ENCODE results near the gene ALDOB.

The ALDOB gene

DNA sequence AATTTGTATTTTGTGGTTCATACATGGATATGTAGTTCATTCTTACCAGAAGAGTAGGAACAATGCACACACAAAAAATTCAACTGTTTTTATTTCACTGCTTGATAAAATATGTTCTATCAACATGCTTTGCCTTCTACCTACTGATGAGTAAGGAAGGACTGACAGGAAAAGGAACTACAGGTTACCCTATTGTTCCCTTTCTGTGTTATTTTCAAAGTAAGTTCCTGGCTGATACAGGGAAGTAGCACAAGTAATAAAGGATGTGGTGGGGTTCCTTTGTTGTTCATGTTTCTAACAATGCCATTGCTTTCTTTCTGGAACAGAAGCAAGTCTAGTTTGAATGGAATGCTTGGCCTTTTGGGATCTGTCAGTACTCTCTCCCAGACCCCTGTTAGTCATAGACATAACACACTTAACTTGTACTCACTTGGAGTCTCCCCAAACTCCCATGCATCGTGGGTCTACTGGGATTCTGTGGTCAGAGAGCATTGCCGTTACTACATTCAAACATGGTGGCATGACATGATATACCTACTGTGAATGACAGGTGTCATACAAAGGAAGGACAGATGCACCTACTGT, 20.2 kb upstream of the ALDOB start:
- peak; percentile 22 for DNase-seq (ENCODE audit: low read depth)

DNA sequence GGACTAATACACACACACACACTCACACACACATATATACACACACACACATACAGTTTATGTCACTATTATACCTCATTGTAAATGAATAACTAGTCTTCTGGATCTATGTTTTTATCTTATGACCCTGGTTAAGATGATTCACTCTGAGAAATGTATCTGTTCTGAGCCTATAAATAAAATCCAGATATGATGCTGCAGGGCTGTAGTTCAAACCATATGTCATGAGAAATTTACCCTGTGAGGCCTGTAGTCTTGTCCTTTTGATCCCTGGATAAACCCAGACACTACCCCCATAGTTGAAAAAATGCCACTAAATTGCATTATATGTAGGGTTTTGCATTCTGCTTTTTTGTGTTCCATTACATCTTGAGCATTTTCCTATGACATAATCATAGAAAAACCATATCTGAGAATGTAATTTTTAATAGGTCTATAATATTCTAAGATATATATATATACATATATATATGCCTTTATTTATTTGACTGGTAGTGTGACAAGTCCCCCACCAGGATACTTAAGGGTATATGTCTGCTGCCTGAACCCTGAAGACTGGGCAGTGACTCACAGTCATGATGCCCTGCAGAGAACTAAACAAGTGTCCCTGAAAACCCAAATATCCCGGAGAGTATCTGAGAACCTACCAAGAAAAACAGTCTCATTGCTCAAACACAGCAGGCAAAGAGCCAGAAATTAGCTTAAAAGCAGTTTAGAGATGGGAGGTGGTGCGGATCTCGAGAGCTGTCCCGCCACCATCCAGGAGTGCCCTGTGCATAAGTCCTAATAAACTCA, 18.4 kb upstream of the ALDOB start:
- DNase-seq (ENCODE audit: low read depth) = no peak

DNA sequence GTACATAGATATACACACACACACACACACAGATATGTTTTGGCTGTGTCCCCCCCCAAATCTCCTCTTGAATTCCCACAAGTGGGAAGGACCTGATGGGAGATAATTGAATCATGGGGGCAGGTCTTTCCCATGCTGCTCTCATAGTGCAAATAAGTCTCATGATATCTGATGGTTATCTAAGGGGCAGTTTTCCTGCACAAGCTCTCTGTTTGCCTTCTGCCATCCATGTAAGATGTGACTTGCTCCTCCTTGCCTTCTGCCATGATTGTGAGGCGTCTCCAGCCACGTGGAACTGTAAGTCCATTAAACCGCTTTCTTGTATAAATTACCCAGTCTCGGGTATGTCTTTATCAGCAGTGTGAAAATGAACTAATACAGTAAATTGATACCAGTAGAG, 15.9 kb upstream of the ALDOB start:
- DNase-seq (ENCODE audit: low read depth) = no peak

DNA sequence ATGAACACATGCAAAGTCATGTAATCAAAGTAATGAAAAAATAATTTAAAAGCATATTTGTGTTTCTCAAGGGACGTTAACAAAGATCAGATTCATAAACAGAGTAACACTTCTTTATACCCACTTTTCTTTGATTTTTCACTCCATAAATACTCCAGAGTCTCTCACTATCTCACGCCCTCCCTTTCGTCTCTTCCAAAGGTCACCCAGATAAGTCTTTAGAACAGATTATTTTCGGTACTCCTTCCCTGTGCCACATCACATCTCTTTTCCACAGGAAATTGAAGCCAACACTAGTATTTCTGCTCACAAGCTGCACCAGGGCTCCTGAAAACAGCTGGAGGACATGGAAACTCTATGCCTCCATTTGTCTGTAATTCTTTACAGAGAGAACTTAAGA, 15.4 kb upstream of the ALDOB start:
- DNase-seq (ENCODE audit: low read depth) = no peak

DNA sequence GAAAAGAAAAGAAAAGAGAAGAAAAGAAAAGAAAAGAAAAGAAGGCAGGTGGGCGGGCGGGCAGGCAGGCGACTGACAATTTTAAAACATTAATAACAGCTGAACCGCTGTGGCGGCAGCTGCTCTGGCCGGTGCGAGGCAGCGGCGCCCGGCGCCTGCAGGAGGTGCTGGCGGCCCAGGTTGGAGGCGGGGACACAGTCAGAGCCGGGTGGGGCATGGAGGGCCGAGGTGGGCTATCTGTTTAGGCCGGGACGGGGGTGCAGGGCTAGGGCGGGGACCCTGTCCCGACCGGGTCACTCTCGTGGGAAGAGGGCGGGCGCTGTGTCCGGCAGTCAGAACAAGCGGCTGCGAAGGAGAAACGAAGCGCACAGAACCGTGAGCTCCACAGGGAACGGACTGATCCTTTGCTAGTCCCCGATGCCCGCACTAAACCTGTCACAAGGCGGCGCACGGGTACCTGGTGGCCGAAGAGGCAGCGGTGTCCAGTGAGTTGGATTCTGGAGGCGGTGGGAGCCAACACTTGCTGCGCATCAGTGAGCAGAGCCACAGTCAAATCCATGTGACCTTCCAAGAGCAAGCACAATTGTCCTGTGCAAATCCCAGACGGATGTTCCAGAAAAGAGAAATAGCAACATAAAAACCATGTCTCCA, 13.6 kb upstream of the ALDOB start:
- DNase-seq (ENCODE audit: low read depth) = no peak

DNA sequence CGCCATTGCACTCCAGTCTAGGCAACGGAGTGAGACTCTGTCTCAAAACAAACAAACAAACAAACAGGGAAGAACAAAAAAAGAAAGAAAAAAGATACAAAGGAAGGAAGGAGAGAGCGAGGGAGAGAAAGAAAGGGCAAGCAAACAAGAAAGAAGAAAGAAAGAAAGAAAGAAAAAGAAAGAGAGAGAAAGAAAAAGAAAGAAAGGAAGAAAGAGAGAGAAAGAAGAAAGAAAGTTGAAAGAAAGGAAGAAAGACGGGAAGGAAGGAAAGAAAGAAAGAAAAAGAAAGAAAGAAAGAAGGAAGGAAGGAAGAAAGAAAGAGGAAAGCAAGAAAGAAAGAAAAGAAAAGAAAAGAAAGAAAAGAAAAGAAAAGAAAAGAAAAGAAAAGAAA, 13.1 kb upstream of the ALDOB start:
- no peak for DNase-seq (ENCODE audit: low read depth)

DNA sequence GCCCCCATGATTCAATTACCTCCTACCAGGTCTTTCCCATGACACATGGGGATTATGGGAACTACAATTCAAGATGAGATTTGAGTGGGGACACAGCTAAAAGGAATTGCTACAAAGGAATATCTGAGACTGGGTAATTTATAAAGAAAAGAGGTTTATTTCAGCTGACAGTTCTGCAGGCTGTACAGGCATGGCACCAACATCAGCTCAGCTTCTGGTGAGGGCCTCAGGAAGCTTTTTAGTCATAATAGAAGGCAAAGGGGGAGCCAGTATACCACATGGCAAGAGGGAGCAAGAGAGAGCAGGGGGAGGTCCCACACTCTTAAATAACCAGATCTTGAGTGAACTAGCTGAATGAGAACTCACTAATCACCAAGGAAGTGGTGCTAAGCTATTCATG, 11.2 kb upstream of the ALDOB start:
- no peak for DNase-seq (ENCODE audit: low read depth)

DNA sequence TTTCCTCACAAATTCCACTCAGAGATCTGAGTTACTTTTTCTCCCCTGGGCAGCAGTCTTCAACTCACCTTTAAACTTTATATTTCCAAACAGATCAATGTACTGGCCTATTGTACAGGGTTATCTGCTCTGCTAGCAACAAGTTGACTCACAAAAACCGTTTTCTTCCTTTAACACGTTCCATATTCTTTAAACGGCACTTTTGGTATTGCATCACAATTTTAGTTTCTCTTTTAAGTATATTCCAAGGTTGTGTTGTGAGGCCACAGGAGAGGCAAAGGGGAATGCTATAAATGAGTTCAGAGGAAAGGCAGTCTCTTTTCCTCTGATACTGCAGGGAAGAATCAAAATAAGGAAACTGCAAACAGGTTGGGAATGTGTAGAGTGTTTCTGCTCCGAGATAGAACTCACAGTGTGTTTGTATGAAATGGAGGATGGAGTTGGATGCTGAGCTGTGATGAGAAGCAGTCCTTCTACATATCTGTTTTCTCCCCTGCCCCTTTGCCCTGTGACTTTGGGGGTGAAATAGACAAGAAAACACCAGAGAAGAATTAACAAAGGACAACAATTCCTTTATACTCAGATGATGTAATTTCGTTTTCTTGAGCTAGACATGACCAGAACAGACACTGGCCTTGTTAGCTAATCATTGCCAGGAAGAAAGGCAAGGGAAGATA, 9.9 kb upstream of the ALDOB start:
- DNase-seq (ENCODE audit: low read depth) = no peak

DNA sequence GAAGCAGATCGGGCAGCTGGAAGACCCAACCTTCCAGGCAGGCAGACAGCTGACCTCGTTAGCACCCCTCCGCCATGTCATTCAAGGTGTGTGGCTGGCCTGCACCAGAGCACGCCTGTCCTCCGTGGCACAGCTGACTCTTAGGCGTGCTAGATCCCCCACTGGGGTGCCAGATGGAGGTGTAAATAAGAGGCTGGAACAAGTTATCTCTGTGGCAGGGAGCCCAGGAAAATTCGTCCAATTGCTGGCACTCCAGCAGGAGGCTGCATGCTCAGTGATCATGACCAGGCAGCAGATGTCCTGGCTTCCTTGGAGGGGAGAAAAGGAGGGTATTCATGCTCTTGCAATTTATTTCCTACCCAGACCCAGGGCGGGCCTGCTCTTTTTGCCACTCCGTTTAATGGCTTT, 7.8 kb upstream of the ALDOB start:
- DNase-seq (ENCODE audit: low read depth) = no peak

DNA sequence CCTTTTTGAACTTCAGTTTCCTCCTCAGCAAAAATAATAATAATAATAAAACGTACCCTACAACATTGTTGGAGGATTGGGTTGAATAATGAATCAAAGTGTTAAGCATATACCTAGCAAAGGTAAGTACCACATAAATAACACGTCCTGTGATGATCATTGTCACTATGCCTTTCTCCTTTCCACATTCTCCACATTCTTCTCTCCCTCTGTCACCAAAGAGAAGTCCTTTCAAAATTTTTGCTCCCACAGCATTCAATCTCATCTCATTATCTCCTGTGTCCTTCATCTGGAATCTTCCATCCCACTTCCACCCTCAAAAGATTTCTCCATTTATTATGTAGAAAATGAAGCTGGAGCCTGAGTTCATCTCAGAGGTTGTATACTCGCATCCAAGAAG, 7.2 kb upstream of the ALDOB start:
- DNase-seq (ENCODE audit: low read depth) = no peak

DNA sequence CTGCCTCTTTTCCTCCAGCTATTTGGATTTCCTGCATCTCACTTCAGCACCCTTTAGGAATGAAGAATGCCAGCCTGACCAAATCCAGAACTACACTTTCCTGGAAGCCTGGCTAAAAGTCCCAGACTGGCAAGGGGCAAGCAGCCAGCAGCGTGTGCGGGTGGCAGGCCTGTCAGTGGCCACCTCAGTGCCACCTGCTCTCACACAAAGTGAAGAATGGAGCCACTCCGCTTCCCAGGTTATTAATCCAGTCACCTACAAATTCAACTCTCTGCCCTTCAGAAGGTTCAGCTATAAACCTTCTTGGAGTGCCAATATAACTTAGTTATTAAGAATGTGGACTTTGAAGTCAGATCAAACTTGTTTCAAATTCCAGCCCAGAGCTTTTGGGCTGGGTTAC, 6.7 kb upstream of the ALDOB start:
- no peak for DNase-seq (ENCODE audit: low read depth)

DNA sequence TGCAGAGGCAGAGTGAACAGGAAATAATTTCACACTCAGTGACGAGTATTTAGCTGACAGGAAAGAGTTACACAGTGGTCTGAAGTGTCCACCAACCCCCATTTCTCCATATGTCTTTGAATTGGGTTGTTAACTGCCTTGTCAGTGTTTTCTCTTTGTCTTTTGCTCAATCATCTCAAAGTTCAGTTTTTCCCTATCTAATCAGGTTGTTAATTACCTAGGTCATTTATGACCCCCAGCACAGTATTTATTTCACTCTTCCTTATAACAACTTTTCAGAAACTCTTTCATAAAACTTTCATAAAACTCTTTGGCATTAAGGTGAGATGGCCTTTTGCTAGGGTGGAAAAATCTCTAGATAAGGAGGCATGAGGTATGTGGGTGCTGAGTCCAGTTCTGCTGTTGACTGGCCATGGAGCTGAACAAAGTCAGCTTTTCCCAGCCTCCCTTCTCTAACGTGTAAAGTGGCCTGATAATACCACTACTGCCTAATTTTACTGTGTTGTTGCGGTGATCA, 5.2 kb upstream of the ALDOB start:
- DNase-seq (ENCODE audit: low read depth) = no peak

DNA sequence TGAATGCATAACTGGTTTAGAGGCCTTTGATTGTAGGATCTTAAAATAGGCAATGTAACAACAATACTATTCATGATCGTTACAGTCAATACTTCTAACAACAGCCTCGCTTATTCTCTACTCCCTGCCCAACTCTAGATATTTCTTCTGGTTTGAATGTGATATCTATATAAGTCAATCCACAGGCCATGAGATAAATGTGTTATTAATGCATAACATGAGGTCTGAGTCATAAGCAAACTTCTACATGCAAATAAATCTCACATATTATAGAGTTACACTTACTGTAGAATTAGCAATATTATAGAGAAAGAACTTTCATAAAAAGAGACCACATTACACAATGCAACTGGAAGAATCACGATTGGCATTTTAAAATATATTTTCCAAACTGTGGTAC, 2.9 kb upstream of the ALDOB start:
- no peak for DNase-seq (ENCODE audit: low read depth)

DNA sequence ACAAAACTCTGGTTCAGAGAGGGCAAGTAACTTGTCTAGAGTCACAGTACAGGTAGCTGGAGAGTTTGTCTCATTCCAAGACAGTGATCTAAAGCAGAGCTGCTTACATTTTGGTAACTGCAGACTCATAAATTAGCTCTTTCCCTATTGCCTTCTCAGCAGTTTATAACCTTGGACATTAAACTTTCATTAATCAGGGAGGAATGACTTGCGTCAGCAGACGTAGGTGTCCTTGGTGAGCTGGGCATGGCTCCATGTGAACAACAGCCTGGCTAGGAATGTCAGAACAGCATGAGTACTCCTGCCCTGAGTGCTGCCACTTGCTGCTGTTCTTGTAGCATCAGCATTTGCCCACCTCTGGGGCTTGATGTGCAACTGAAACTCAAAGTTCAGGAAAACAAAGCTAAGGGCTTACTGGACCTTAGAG, 2.2 kb upstream of the ALDOB start:
- no peak for DNase-seq (ENCODE audit: low read depth)

DNA sequence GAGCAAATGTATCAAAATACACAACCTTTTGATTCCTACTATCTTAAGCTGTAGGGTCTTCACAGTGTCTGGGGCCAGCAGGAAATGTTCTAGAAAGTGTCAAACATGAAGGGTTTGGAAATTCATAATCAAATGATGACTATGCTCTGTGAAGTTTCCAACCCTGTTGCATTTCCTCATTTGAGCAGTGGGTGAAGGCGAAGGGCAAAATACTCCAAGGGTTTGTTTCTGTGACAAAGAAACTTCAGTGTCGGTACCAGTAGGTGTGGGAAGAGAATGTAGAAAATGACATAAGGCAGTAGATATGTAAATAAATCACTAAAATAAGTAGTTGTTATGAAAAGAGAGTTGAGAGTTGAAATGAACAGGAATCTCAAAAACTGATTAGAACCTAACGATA, 576 bp downstream of the ALDOB start:
- DNase-seq (ENCODE audit: low read depth) = no peak

DNA sequence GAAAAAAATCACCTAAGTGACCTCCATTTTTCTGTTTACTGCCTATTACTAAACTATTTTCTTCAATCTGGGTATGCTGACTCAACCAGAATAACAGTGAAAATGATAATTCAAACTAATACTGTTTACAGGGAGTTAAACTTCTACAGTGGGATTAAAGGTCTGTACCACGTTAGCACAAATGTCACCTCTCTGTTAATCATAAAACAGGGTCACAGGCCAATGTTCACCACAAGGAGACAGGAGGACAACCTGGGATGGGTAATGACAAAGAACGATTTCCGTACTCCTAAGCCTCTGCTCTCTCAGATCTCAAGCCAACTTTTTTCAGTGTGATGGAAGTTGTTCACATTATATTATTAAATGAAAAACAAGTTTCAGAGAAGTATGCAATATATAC, 2.3 kb downstream of the ALDOB start:
- no peak for DNase-seq (ENCODE audit: low read depth)

DNA sequence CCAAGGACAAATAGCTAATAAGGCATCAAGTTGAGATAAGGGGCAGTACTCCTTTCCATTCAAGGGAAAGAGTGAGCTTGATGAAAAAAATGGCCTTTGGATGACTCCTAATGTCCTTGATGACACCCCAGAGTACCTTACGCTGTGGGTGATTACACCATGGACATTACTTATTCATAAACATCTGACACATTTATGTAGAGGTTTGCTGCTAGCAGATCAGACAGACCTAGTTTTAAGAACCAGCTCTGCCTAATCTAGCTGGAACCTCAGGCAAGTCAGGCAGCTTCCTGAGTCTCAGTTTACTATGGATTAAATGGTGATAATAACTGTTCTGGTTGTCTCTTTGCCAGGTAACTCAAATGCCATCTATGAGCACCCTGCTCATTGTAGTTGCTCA, 2.8 kb downstream of the ALDOB start:
- no peak for DNase-seq (ENCODE audit: low read depth)

DNA sequence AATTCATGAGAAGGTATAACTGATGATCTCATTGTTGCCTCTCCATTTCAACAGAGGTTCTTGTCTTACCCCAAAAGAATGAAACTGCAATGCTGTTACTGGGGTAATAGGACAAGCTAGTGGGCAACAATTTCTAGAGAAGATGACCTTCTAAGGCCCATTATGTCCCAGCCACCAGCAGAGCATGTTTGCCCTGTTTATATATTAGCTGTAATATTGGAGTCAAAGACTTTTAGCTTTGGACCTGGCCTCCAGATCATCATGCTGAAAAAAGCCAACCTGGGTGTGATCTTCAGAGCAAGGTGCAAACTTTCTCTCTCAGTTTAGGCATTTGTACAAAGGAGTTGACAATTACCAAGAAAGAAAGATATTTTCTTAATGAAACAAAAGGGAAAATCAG, 3.4 kb downstream of the ALDOB start:
- DNase-seq (ENCODE audit: low read depth) = no peak

DNA sequence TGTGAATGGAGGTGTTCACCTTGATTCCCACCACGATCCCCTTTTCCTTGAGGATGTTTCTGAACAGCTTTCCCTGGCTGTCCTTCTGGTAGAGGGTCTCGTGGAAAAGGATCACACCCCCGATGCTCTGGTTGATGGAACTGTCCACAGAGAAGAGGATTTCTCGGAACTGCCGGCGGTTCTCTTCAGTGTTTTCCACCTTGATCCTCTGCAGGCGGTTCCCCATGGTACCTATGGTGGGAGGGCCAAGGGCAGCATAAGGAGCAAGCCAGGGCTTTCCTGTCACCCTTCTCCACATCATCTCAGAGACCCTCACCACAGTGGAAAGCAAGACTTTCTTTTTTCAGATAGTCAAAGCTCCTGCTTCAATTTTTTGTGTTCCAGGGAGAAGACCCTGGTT, 5.8 kb downstream of the ALDOB start:
- DNase-seq (ENCODE audit: low read depth) = no peak

DNA sequence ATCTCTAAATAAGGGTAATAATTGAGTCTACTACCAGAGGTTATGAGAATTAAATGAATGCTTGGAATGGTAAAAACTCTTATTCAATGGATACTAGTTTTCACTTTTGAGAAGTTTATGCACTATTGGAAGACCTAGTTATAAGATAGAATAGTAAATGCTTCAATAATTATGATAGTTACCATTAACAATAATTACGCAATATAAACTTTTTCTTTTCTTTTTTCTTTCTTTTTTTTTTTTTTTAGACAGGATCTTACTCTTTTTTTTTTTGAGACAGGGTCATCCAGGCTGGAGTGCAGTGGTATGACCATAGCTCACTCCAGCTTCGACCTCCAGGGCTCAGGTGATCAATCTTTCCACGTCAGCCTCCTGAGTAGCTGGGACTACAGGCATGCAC, 6.7 kb downstream of the ALDOB start:
- no peak for DNase-seq (ENCODE audit: low read depth)

DNA sequence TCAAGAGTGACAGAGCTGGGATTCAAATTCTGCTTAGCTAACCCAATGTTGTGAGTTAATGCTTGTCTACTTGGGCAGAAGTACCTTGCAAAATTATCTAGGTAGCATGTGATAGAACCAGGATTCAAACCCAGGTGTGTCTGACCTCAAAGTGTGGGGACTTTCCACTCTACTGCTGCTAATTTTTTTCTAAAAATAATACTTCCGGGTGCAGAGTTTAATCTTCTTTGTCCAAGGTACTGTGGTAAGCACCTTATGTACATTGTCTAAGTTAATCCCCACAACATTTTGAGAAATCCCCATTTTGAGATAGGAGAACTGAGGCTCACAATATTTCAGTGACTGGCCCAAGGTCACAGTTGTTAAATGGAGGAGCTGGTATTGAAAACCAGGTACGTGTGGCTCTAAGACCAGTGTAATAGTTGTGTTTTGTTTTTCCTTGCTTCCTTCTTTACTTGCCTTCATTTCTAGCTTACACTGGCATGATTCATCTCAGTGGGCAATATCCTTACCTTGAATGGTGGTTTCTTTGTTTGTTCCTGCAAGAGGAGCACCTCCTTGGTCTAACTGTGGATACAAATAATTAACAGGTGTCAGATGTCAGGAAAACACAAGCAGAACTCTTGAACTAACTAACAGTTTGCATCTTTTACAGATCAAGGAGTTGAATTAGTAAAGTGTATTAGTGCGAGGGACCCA, 7.5 kb downstream of the ALDOB start:
- no peak for DNase-seq (ENCODE audit: low read depth)

DNA sequence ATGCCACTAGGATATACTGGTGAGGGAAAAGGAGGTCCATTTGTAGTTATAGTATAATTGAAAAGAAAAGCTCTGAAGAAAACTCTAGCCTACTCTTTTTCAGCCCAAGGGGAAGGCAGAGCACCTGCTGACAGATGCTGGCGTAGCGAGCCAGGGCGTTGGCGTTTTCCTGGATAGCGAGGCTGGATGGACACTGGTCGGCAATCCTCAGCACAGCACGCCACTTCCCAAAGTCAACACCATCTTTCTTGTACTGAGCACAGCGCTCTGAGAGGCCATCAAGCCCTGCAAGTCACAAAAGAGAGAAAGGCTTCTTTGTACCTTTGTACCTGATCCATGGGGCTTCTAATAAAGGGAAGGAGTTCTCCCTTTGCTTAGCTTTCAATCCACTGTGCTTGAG, 8.2 kb downstream of the ALDOB start:
- no peak for DNase-seq (ENCODE audit: low read depth)
